Skin epidermis (tissue), 12 donors: ENCODE measurements around the gene FAM114A2.

Source experiments
- H3K27ac ChIP-seq, 21 experiments: fragments of 200-600 bp; sonication (generic) in 11 of 21; one replicate each; pipeline ENCODE4 v1.5.0; 2020; ENCODE audit warnings: mild to moderate bottlenecking in 3 of 21, inconsistent platforms in 2 of 21, moderate library complexity in 2 of 21
- H3K4me3 ChIP-seq, 7 experiments: fragments of 200-600 bp; sonication (generic) in 2 of 7; one replicate each; pipeline ENCODE4 v1.5.0; 2020; ENCODE audit warnings: inconsistent platforms in 2 of 7, mild to moderate bottlenecking in 2 of 7, moderate library complexity in 1 of 7

The FAM114A2 gene

GRCh38 chr5:153957205-153957604 lies 81.5 kb downstream of the FAM114A2 start:
- Histone ChIP-seq H3K4me3 (no peak overlapping the region), H3K27ac (no peak overlapping the region)

GRCh38 chr5:153953411-153953810 lies 85.3 kb downstream of the FAM114A2 start:
- H3K27ac ChIP-seq: peak overlapping the region in 4 of 21 experiments; percentile 14 to 22 (median 19)
- no peak overlapping the region for H3K4me3 ChIP-seq

GRCh38 chr5:153952893-153953292 lies 85.8 kb downstream of the FAM114A2 start:
- peak overlapping the region in 3 of 21 experiments; percentile 14 to 22 (median 21) for H3K27ac ChIP-seq
- no peak overlapping the region for H3K4me3 ChIP-seq

GRCh38 chr5:153952057-153952456 lies 86.7 kb downstream of the FAM114A2 start:
- Histone ChIP-seq H3K4me3 (no peak overlapping the region), H3K27ac (no peak overlapping the region)

GRCh38 chr5:153941265-153941664 lies 97.4 kb downstream of the FAM114A2 start:
- Histone ChIP-seq H3K4me3 (no peak overlapping the region), H3K27ac (no peak overlapping the region)
